HuH-7 (cell line): Measurements from ENCODE around the gene PLEKHA7.
"Not testable (repeated sequence)": the region's sequence is repeated elsewhere in the genome, so short reads cannot be mapped to it uniquely, and the experiment has no call there.

ENCODE experiments used
- DNase-seq: peaks from one replicate; pipeline ENCODE4 v3.0.0; 2011; ENCODE audit warnings: low spot score

PLEKHA7 gene

GRCh38 chr11:16977136-16977993 is 36.8 kb downstream of the PLEKHA7 start:
- no peak for DNase-seq

DNA sequence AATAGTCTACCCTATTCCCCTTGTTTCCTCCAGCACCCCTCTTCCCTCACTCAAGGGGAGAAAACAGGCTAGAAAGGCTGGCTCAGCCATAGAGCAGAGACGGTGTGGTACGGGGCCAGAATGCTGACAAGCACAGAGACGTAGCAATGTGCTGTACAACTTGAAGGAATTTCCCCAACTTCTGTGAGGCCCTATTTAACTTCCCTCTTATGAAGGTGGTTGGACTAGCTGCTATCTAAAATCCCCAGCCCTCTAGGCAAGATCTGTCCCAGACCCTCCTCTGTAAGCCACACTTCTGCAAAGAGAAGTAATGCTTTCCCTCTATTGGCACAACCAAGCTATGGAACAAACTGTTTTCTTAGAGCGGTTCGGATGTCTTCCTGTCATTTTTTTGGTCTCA is 37.8 kb downstream of the PLEKHA7 start:
- no peak for DNase-seq

- no peak for DNase-seq
These were observed 38.3 kb downstream of the PLEKHA7 start for GRCh38 chr11:16975906-16976305.

- no peak for DNase-seq
These were observed 40.8 kb downstream of the PLEKHA7 start for GRCh38 chr11:16973338-16973964.

GRCh38 chr11:16969010-16969999 is 44.9 kb downstream of the PLEKHA7 start:
- DNase-seq: no peak

- DNase-seq: no peak
These were observed 46.0 kb downstream of the PLEKHA7 start for GRCh38 chr11:16968196-16968595.

DNA sequence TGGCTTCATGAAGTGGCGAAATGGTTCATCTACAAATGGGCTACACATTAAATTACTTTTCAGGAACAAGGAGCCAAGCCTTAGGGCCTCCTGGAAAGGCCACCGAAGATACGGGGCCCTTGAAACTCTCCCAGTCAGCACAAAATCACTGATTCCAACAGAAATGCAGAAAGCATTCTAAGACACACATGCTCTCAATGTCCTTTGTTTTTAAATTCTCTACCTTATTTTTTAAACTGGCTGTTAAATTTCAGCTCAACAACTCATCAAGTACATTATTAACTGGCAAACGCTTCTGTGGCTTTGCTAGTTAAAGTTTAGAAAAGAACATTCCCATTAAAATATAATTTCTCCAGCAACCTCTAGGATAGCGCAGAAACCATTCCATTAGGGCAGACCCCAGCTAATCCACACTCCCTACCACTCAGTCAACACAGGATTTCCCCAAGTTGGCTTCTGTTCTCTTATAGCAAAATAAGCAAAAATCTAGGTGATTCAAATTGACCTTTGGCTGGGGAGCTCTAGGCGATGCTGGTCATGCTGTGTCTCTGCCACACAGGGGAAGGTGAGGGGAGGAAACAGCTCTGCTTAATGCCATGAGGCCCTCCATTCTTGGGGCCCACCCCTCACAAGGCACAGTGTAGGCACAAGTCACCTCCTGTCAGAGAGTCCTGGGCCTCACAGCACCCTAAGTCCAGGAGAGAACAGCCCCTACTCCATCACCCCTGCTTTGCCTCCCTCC is 47.1 kb downstream of the PLEKHA7 start:
- no peak for DNase-seq

DNA sequence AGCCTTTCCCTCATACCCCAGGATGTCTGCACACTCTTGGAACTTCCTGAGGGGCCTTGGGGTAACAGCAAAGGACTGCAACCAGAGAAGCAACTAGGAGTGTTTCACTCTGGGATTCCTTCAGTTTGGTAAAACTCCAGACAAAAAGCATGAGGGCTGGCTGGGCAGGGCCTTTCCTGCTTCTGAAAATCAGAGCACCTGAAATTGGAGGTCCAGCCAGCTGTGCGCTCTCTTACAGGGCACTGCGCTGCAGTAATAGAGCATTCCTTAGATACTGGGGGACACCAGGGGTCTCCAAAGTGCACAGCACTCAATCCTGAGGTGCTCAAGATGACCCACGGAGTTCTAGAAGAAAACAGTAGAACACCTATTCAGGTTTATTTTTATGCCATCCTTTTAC is 49.7 kb downstream of the PLEKHA7 start:
- DNase-seq: no peak

DNA sequence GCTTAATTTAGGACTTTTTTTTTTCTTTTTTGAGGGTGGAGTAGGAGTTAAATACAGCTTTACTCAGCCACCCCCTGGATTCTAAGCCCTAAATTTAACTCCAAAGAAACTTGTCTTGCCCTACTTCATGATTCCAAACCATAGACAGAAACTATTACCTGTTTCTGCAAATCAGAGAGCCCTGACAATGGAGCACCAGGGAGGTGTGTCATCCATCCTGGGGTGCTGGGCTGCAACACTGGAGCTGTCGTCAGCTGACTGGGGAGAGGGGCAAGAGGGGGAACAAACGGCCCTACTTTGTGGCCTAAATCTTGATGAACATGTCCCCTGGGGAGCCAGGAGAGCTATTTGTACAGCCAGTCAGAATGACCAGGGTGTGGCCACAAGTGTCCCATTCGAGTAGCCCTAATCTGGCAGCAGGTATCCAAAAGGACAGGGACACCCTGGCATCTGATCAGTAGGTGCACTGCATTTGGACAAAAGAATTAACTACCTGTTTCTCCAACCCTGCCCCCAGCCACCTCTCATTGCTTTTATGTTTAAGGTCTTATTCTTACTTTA is 50.8 kb downstream of the PLEKHA7 start:
- no peak for DNase-seq

DNA sequence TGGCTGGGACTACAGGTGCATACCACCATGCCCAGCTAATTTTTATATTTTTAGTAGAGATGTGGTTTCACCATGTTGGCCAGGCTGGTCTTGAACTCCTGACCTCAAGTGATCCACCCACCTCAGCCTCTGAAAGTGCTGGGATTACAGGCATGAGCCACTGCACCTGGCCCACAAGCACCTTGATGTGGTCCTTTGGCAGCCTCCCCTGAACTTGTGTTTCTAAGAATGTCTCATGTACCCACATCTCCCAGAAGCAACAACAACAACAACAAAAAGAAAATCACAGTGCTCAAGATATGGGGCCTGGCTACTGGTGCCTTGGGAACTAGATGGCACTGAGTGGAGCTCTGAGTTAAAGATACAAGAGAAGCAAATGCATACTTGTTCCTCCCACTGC is 51.6 kb downstream of the PLEKHA7 start:
- not testable (repeated sequence) for DNase-seq

DNA sequence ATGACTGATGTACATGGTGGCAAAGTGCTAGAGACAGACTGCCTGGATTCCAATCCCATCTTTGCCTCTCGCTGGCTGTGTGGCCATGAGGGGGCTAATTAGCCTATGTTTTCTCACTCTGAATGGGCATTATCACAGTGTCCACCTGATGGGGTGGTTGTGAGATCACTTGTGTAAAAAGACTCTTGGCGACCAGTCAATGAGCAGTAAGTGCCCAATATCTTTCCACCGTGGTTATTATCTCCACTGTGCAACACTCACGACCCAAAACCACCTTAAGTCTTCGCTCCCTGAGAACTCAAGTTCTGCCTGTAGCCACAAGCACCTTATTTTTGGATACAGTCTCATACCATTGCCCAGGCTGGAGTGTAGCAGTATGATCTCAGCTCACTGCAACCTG is 52.1 kb downstream of the PLEKHA7 start:
- no peak for DNase-seq

DNA sequence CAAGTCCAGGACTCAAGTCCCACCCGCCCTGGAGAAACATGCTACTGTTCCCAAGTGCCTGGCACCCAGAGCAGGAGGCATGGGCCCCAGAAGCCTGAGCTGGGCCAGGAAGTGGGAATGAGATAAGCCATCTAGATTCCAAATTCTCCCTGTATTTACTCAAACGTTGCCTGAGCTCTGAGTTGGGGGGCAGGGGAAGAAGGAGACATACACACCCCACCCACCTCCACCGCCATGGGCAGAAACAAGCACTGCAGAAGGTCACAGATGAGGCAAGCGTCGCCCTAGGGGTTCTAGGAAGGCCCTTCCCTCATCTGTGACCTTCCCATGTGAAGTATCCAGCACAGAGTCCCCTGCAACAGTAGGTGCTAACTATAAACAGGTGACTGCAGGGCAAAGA is 54.0 kb downstream of the PLEKHA7 start:
- no peak for DNase-seq

DNA sequence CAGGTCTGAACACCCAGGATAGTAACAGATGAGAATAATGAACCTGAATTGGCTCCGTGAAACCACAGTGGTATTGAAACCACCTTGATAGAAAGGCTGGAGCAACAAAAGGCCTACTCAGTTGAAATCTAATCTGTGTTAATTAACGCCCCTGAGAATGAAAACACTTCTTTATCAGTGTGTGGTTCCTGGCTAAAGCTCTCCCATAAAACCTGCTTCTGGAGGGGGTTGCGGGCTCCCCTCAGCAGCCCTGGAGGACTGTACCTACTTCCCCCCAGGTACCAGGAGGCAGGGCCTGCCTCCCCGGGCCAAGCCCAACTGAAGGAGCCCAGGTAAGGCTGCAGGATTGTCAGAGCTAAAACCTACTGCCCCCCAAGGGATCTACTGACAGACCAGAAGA is 54.6 kb downstream of the PLEKHA7 start:
- no peak for DNase-seq

DNA sequence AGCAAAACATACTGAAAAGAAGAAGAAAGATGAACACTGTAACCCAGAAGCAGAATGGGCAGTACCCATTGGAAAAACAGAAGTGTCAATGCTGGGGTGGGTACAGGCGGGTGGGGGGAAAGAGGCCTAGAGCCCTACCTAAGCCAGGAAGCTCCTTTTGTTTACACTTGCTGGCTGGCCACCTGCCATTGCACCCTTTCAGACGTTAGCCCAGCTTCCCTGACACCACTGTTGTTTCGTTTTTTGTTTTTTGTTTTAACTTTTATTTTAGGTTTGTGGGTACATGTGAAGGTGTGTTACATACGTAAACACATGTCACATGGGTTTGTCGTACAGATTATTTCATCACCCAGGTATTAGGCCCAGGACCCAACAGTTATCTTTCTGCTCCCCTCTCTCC is 55.4 kb downstream of the PLEKHA7 start:
- DNase-seq: no peak

DNA sequence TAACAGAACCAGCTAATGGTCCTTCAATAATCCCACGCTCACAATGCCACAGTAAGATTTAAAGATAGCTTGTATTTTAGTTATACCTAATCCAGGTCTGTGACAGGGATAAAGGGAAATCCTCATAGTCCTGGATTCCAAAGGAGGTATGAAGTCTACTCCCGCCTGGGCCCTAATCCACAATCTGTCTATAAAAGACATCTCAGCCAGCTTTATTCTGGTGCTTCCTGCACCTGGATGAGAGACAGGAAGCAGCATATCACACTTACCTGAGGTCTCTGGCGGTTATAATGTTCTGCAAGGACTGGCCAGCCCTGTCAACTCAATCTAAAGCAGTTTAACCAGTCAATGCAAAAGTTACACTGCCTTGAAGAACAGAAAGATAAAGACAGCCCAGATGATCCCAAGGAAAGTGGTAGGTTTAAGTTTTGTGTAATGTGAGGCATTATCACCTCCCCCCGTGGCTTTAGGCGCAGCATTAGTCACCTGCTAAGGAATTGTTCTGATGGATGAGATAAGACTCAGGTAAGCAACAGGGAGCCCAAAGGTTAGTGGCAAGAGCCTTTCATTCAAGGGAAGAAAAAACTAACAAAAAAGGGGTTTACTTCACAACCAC is 57.6 kb downstream of the PLEKHA7 start:
- no peak for DNase-seq

DNA sequence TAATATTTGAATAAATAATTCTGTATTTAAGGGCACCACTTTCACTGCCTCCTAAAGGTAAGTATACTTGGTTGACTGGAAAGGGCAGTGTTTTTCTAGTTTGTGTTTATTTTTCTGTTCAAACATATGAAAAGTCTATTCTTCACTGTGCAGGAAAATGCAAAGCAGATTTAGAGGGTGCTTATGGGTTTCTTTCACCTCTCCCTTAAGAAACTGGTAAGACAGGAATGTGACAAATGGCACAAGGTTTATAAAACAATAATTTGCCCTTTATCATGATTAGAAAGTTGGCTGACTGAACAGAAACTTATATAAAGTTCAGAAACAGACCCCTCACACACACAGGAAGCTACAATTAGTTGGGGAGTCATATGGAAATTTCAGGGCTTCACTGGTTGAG is 60.6 kb downstream of the PLEKHA7 start:
- DNase-seq: no peak

DNA sequence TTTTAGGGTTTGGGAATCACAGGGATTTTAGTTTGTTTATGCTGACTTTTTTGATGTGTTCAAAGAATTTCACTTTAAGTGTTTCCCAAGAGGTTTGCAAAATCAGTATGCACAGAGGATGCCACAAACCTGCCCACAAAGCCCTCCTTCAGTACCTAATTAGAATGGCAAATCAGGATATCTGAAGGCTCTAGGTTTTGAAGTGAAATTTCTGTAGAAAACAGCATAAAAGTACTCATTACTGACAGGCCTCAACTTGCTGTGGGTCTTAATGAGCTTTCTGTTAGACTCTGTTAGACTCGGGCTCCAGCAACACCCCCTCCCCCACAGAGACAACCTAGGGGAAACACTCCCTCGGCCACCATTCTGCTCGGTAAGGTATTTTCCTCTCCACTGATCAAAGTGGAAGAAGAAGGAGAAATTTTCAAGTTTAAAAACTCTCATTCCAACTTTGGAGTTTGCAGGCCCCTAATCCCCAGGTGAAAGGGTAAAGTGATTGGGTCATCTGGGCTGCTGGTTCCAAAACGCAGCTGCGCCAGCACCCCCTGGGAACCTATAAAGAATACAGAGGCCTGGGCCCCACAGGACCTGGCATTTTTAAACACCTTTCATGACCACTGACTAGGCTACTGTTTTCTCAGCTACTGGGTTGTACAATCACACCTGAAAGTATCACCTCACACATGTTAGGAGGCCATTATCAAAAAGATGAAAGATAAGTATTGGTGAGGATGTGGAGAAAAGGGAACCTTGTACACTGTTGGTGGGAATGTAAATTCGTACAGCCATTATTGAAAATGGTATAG is 67.5 kb downstream of the PLEKHA7 start:
- DNase-seq: no peak

DNA sequence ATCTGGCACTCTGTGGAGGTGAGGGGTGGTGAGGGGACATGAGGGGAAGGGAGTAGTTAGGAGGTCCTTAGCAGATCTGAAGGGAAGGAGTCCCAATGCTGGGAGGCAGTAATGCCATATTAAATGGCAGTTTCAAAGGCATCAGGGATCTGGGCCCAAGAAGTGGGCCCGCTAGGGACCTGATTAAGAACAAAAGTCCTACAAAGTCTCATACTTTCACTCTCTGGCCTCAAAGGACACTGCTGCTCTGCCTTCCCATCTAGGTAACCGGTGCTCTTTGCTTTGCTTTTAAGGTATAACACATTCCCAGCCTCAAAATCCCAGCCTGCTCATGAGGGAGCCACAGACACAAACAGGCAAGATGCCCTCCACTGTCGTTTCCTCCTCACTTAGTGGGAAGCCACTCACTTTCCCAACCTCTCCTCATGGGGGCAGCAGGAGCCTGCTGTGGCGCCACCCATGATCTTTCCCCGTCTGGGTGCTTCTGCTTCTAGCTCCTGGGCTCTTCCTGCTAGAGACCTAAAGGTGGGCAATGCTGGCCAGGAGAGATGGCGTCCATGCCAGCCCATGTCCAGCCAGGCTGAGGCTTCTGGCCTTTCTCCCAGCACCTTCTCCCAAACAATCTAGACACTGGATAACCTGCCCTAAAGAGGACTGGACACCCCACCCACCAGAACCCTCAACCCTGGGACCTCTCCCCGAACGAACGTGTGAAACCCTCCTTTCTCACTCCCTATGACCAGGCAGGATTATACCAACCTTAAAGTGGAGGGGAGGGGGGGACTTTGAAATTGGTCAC is 68.3 kb downstream of the PLEKHA7 start:
- DNase-seq: peak; percentile 61

DNA sequence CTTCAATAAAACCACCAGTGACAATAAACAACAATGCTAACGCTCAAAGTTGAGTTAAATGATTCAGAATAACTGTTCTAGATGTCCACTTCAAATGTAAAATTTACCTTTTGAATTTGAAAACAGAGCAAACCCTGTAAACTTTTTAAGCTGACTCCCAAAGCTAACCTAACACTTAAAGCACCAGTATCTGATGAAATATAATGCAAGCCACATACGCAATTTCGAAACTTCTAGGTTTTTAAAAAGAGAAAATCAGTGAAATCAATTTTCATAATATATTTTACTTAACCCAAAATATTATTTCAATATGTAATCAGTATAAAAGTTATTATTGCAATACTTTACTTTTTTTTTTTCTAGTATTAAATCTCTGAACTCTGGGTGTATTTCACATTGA is 71.3 kb downstream of the PLEKHA7 start:
- no peak for DNase-seq
